IMR-90 (cell line): ENCODE data around the gene MCMBP.

Experiments
- CEBPB ChIP-seq: IDR thresholded peaks from 2 replicates; pipeline ENCODE4 v1.6.1; 2012; ENCODE audit warnings: low read depth, low read length, improper control_type of control experiment
- CHD1 ChIP-seq: IDR thresholded peaks from 2 replicates; pipeline ENCODE4 v1.6.1; 2012; ENCODE audit warnings: low read depth, low read length, improper control_type of control experiment
- CTCF ChIP-seq: conservative IDR thresholded peaks from 2 replicates; pipeline ENCODE4 v1.5.1; 2012; ENCODE audit warnings: mild to moderate bottlenecking, low read depth, low read length, improper control_type of control experiment
- MAZ ChIP-seq: IDR thresholded peaks from 2 replicates; pipeline ENCODE4 v1.6.1; 2012; ENCODE audit warnings: low read depth, mild to moderate bottlenecking, low read length, improper control_type of control experiment, moderate library complexity, borderline replicate concordance
- MXI1 ChIP-seq: IDR thresholded peaks from 2 replicates; pipeline ENCODE4 v1.6.1; 2012; ENCODE audit warnings: low read depth, mild to moderate bottlenecking, low read length, moderate library complexity, borderline replicate concordance
- NFE2L2 ChIP-seq: fragments of 150-350 bp; IDR thresholded peaks from 2 replicates; pipeline ENCODE4 v1.6.1; 2016; ENCODE audit warnings: low read depth, mild to moderate bottlenecking, low read length
- POLR2A ChIP-seq: IDR thresholded peaks from 2 replicates; pipeline ENCODE4 v1.6.1; 2012; ENCODE audit warnings: mild to moderate bottlenecking, low read depth, low read length
- RAD21 ChIP-seq: IDR thresholded peaks from 2 replicates; pipeline ENCODE4 v1.6.1; 2012; ENCODE audit warnings: low read length, improper control_type of control experiment
- TF ChIP-seq, protein P1 (sequence below): fragments of 150-350 bp; IDR thresholded peaks from 2 replicates; pipeline ENCODE4 v1.6.1; 2016; ENCODE audit warnings: low read depth, mild to moderate bottlenecking, low read length, moderate library complexity, borderline replicate concordance

DNA sequence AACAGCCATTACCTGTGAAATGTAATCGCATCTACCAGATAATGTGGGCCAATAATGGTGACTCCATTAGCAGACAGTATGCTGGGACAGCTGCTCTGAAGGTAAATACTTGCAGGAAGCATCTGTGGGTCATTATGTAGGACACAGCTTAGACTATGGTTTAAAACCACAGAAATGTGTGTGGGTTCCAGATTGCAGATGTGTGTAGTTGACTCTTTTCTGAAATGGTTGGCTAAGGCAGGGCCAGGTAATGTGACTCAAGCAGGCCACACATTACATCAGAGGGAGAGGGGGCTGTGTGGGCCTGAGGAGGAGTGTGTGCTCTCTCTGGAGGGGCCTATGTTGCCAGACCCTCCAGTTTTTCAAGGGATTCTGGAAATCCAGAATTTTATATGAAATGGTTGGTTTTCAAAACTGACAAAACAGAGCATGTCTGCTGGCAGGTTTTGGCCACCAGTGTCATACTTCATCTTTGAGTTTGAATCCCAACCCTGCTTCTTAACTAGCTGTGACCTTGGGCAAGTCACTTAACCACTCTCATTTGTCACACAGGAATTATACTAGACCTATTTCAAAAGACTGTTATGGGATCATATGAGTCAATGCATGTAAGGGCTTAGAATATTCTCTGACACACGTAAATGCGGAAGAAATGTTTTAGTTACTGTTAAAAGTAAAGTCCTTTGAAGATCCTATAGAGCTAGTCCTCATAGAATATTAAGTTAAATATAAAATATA, 64.5 kb downstream of the MCMBP start:
- TF ChIP-seq, protein P1, sequence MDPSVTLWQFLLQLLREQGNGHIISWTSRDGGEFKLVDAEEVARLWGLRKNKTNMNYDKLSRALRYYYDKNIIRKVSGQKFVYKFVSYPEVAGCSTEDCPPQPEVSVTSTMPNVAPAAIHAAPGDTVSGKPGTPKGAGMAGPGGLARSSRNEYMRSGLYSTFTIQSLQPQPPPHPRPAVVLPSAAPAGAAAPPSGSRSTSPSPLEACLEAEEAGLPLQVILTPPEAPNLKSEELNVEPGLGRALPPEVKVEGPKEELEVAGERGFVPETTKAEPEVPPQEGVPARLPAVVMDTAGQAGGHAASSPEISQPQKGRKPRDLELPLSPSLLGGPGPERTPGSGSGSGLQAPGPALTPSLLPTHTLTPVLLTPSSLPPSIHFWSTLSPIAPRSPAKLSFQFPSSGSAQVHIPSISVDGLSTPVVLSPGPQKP = no peak
- TF ChIP-seq CTCF (no peak), NFE2L2 (no peak), RAD21 (no peak), CEBPB (peak; percentile 75), CHD1 (no peak), MAZ (peak; percentile 58; the same call in 1 of the 2 replicates), MXI1 (no peak), POLR2A (no peak)
